Adrenal gland (tissue), 12 donors: ENCODE measurements around the gene ADM2. TPM values are rescaled to one million over a fixed set of nuclear protein-coding genes. Genes with fewer than 3 reads are reported as not detected.

Source experiments
- DNase-seq, 7 donors: peaks; one replicate each; pipeline ENCODE4 v3.0.0-alpha.2; 2019 to 2020
- H3K27ac ChIP-seq, 5 donors: fragments of 200-600 bp; sonication (generic) in 4 of 5; 1 replicate in 3 of 5; 2 replicates in 2 of 5; pipeline versions ENCODE4 v1.5.1 to v1.8.0; 2016 to 2020; ENCODE audit warnings: mild to moderate bottlenecking in 1 of 5
- H3K27me3 ChIP-seq: fragments of 200-600 bp; 2 replicates; pipeline ENCODE4 v1.8.0; 2021
- H3K36me3 ChIP-seq, 2 donors: fragments of 200-600 bp; replicated peaks in 1 of 2; 1 replicate in 1 of 2; 2 replicates in 1 of 2; pipeline versions ENCODE4 v1.5.1 to v1.8.0; 2018 to 2022
- H3K4me1 ChIP-seq, 2 donors: fragments of 200-600 bp; replicated peaks in 1 of 2; 1 replicate in 1 of 2; 2 replicates in 1 of 2; pipeline versions ENCODE4 v1.5.1 to v1.8.0; 2018 to 2021
- H3K4me3 ChIP-seq, 4 donors: fragments of 200-600 bp; sonication (generic) in 3 of 4; one replicate each; pipeline ENCODE4 v1.5.1; 2016 to 2018
- H3K9me3 ChIP-seq, 3 donors: fragments of 200-600 bp; sonication (generic) in 1 of 3; replicated peaks in 1 of 3; 1 replicate in 2 of 3; 2 replicates in 1 of 3; pipeline versions ENCODE4 v1.5.1 to v1.8.0; 2016 to 2021
- POLR2A ChIP-seq, 2 donors: fragments of 450-650 bp; IDR thresholded peaks; one replicate each; pipeline ENCODE4 v1.6.1; 2017; ENCODE audit warnings: antibody characterized with exemption in 2 of 2, mild to moderate bottlenecking in 2 of 2, moderate library complexity in 1 of 2
- WGBS, 4 donors: extraction: QIAGEN DNeasy Blood & Tissue Kit in 2 of 4; methylation state at CpG; one replicate each; pipeline versions ENCODE4 v1.1.5 to v1.1.7; 2013 to 2017; 5-methylcytosine and 5-hydroxymethylcytosine counted together
- intact Hi-C, 2 donors: fragments of 100-400 bp; cut with DNase I; formaldehyde crosslinking; loops; one replicate each; pipeline versions ENCODE4 v1.14.1 to v1.15.0; 2022 to 2023
- polyA plus RNA-seq, 3 donors: library from polyadenylated mRNA; stranded (reverse); fragments of 200-250 nt in 2 of 3; fragments of 350-450 nt in 1 of 3; fragmentation: Illumina TruSeq in 1 of 3; extraction: RNeasy Lipid Tissue Mini Kit (QIAGEN cat#74804) in 1 of 3; gene quantifications; one replicate each; pipeline ENCODE4 v1.2.3, GENCODE V29; 2013 to 2014
- total RNA-seq, 9 donors: library from RNA; depleted of rRNA in 4 of 9; stranded (reverse); fragments of >200 nt in 4 of 9; fragments of 120-200 nt in 1 of 9; fragmentation: NEBNext Ultra II Directional in 1 of 9; extraction: Animal tissue kit (Norgen Biotek cat#: 25700) in 1 of 9; gene quantifications; one replicate each; pipeline versions ENCODE4 v1.1.0 to v1.2.4, GENCODE V29; 2013 to 2023
- TF ChIP-seq, protein P1 (sequence below), 6 experiments: fragments of 450-650 bp in 4 of 6; fragments of 200-600 bp in 2 of 6; sonication (generic) in 1 of 6; IDR thresholded peaks; 1 replicate in 5 of 6; 2 replicates in 1 of 6; pipeline versions ENCODE4 v1.5.1 to v1.8.0; 2016 to 2021; ENCODE audit warnings: antibody characterized with exemption in 6 of 6, mild to moderate bottlenecking in 2 of 6, moderate library complexity in 1 of 6
- donor health status: healthy with polysubstance abuse.
- donor health status: Bipolar disorder and iron deficiency.
- donor health status: DM: yes; HTN: yes; CAD: no.
- donor health status: DM: no; HTN: no; CAD: no.
- donor health status: DM: no; HTN: no; CAD: no.
- donor health status: DM: yes; HTN: yes; CAD: no.

ADM2 gene
- total and polyA plus RNA-seq, 12 donors, result 0.07 to 0.54 (median 0.25) TPM; not detected in 5

DNA sequence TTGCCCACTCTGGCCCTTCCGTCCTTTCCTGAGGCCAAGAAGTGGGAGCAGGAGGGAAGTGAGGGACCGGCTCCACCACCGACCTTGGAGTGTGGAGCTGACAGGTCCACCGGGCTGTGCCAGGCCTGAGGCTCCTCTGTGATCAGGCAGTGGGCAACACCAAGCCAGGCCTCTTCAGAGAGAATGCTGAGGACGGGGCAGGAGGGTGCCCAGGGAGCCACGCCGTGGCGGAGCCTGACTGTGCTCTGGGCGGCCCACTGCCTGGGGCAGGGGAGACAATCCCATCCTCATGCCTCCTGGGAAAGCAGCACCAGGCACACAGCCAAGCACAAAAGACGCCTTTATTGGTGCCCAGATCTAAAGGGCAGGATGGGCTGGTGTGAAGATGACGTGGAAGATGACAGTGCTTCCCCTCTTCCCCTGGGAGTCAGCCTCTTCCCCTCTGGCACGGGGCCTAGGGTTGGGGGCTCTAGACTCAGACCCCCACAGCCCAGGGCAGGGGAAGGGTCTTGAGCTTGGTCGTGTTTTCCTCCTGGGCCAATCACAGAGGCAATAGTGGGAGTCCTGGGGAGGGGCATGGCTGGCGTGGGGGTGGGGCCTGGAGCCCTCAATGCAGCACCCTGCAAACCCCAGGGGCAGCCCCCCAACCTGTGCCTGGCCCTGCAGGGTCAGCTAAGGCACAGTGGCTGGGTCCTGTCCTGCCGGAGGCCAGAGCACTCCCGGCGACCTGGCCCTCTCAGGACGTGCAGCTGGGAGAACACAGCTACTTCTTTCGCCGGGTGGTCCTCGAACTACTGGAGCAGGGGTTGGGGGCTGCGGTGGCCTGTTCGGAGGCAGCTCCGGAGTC is 21.5 kb downstream of the ADM2 start:
- Histone ChIP-seq H3K27me3 (no peaks in the 10 kb centered on the region), H3K27ac (no peak overlapping the region), H3K9me3 (no peaks in the 10 kb centered on the region), H3K36me3 (peaks cover 0 to 32% of the 10 kb centered on the region in 2 donors), H3K4me1 (peaks cover 8 to 18% of the 10 kb centered on the region in 2 donors), H3K4me3 (no peak overlapping the region)
- TF ChIP-seq, protein P1, sequence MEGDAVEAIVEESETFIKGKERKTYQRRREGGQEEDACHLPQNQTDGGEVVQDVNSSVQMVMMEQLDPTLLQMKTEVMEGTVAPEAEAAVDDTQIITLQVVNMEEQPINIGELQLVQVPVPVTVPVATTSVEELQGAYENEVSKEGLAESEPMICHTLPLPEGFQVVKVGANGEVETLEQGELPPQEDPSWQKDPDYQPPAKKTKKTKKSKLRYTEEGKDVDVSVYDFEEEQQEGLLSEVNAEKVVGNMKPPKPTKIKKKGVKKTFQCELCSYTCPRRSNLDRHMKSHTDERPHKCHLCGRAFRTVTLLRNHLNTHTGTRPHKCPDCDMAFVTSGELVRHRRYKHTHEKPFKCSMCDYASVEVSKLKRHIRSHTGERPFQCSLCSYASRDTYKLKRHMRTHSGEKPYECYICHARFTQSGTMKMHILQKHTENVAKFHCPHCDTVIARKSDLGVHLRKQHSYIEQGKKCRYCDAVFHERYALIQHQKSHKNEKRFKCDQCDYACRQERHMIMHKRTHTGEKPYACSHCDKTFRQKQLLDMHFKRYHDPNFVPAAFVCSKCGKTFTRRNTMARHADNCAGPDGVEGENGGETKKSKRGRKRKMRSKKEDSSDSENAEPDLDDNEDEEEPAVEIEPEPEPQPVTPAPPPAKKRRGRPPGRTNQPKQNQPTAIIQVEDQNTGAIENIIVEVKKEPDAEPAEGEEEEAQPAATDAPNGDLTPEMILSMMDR (IDR thresholded peaks at IDR 0.05), result no peak
- TF ChIP-seq POLR2A (IDR thresholded peaks at IDR 0.05), result no peak
- no peak for DNase-seq
- intact Hi-C loops, result no loop called here
- WGBS, 4 donors, result 65 to 92% (median 85%) methylated on average over 4 to 24 of the region's 24 CpGs

- TF ChIP-seq POLR2A (IDR thresholded peaks at IDR 0.05), result no peak
- TF ChIP-seq, protein P1 (IDR thresholded peaks at IDR 0.05), result no peak
- WGBS, 4 donors, result 80 to 100% (median 92%) methylated on average over 1 to 25 of the region's 26 CpGs
- Histone ChIP-seq H3K27ac (no peak overlapping the region), H3K4me1 (peaks cover 8 to 19% of the 10 kb centered on the region in 2 donors), H3K27me3 (no peaks in the 10 kb centered on the region), H3K36me3 (peaks cover 0 to 32% of the 10 kb centered on the region in 2 donors), H3K9me3 (no peaks in the 10 kb centered on the region), H3K4me3 (no peak overlapping the region)
- intact Hi-C loops, result no loop called here
- no peak for DNase-seq
Measured at GRCh38 chr22:50503475-50504145, 22.3 kb downstream of the ADM2 start.

- 94 to 100% (median 97%) methylated on average over 1 to 44 of the region's 44 CpGs for WGBS, 4 donors
- intact Hi-C loops, result no loop called here
- H3K4me3 ChIP-seq, result no peak overlapping the region
- H3K4me1 ChIP-seq, result peaks cover 8 to 25% of the 10 kb centered on the region in 2 donors
- no peak for TF ChIP-seq POLR2A (IDR thresholded peaks at IDR 0.05)
- TF ChIP-seq, protein P1 (IDR thresholded peaks at IDR 0.05), result no peak
- H3K27ac ChIP-seq, result no peak overlapping the region
- no peaks in the 10 kb centered on the region for H3K27me3 ChIP-seq
- DNase-seq, result peak in 2 of 7 donors; percentile 24 to 31
- peaks cover 0 to 32% of the 10 kb centered on the region in 2 donors for H3K36me3 ChIP-seq
- H3K9me3 ChIP-seq, result no peaks in the 10 kb centered on the region
Measured at GRCh38 chr22:50504369-50505211, 23.2 kb downstream of the ADM2 start.
